SH-SY5Y (cell line): ENCODE data around the gene DENND2D.

Experiments used
- GATA2 ChIP-seq: IDR thresholded peaks from 2 replicates; pipeline ENCODE4 v1.6.1; 2011; ENCODE audit warnings: mild to moderate bottlenecking, low read depth, low read length
- GATA3 ChIP-seq: IDR thresholded peaks from 2 replicates; pipeline ENCODE4 v1.6.1; 2011; ENCODE audit warnings: low read depth, mild to moderate bottlenecking, low read length, moderate library complexity

DNA sequence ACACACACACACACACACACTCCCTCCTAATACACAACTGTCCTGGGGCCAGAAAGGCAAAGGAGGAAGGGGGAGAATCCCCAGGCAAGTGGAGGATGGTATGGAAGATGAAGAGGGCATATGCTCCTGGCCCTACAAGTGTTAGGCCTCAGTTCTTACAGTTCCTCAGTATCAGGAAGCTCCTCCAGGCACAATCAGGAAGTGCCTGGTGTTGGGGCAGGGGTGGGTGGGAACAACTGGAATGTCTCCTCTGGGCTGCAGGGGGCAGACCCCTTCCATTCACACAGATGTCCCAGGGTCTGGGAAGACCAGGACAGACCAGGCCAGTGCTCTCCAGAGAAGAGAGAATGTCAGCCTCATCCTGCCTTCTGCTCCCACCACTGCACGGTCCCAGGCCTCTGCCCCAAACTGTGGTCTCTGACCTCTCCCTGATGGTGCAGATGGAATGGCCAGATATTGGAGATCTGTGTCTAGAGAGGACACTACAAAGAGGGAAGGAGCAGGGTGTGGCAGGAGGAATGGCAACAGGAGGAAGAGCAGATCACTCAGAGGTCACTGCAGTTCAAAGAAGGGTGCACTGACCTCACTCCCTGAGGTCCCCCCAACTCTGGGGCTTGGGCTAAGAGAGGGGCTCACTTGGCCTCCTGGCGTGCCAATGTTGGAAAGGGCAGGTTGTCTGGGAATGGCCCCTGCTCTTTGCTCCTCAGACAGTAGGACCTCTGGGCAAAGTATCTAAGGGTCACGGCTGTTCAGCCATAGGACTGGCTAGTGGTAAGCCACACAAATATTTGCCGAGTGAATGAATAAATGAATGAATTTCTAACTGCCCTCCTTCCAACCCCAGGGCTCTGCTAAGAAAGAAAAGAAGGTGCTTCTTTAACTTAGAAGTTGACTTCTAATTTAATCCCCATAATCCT is 2.5 kb upstream of the DENND2D start:
- TF ChIP-seq GATA2 (no peak), GATA3 (no peak)
